Progenitor cell of endocrine pancreas (in vitro differentiated cells): Measurements from ENCODE around the gene NOTCH1. TPM values are rescaled to one million over a fixed set of nuclear protein-coding genes. Genes with fewer than 3 reads are reported as not detected.
A peak's percentile ranks its signal among the peaks of the same experiment; 100 is the strongest.

Experiments used
- DNase-seq: peaks from one replicate; pipeline ENCODE4 v3.0.0; 2021; ENCODE audit warnings: low spot score; ENCODE audit not compliant: unreplicated experiment
- H3K27ac Mint-ChIP-seq: 2 replicates; pipeline ENCODE4 v1.8.0; 2021; ENCODE audit warnings: mild to moderate bottlenecking, moderate library complexity, mixed read lengths
- H3K27me3 Mint-ChIP-seq: 2 replicates; pipeline ENCODE4 v1.8.0; 2021; ENCODE audit warnings: mixed read lengths
- H3K36me3 Mint-ChIP-seq: 2 replicates; pipeline ENCODE4 v1.8.0; 2022; ENCODE audit warnings: mixed read lengths; ENCODE audit not compliant: insufficient read depth
- H3K4me1 Mint-ChIP-seq: 2 replicates; pipeline ENCODE4 v1.8.0; 2021; ENCODE audit warnings: low read depth, mixed read lengths
- H3K4me3 Mint-ChIP-seq: 2 replicates; pipeline ENCODE4 v1.8.0; 2021; ENCODE audit warnings: low read depth, mild to moderate bottlenecking, moderate library complexity, mixed read lengths
- H3K9me3 Mint-ChIP-seq: 2 replicates; pipeline ENCODE4 v1.8.0; 2021; ENCODE audit warnings: low read depth, mixed read lengths
- CTCF ChIP-seq: fragments of 200-600 bp; sonication (generic); IDR thresholded peaks from one replicate; pipeline ENCODE4 v1.5.0; 2021; ENCODE audit warnings: antibody characterized with exemption, mild to moderate bottlenecking; ENCODE audit not compliant: unreplicated experiment
- total RNA-seq: library from RNA; stranded (reverse); gene quantifications from 2 replicates; pipeline ENCODE4 v1.2.1, GENCODE V29; 2021

The NOTCH1 gene
- total RNA-seq, 1 donor from 2014 or later: 130 TPM

GRCh38 chr9:136482046-136482792 is 63.6 kb downstream of the NOTCH1 start:
- peak overlapping the region; percentile 93 for H3K27ac Mint-ChIP-seq
- no peak for TF ChIP-seq CTCF
- peaks cover 3% of the 10 kb centered on the region for H3K27me3 Mint-ChIP-seq
- H3K9me3 Mint-ChIP-seq: no peaks in the 10 kb centered on the region
- peaks cover 25% of the 10 kb centered on the region for H3K4me1 Mint-ChIP-seq
- no peak for DNase-seq
- H3K4me3 Mint-ChIP-seq: peak overlapping the region; percentile 96
- peaks cover 1% of the 10 kb centered on the region for H3K36me3 Mint-ChIP-seq

- Mint-ChIP-seq H3K27me3 (no peaks in the 10 kb centered on the region), H3K36me3 (peaks cover 1% of the 10 kb centered on the region), H3K9me3 (no peaks in the 10 kb centered on the region), H3K4me1 (peaks cover 25% of the 10 kb centered on the region), H3K27ac (peak overlapping the region; percentile 93), H3K4me3 (peak overlapping the region; percentile 96)
- no peak for DNase-seq
- no peak for TF ChIP-seq CTCF
Measured at GRCh38 chr9:136481558-136481957, 64.3 kb downstream of the NOTCH1 start.

GRCh38 chr9:136476369-136477150 is 69.3 kb downstream of the NOTCH1 start:
- Mint-ChIP-seq H3K27me3 (no peaks in the 10 kb centered on the region), H3K9me3 (no peaks in the 10 kb centered on the region), H3K36me3 (peaks cover 3% of the 10 kb centered on the region), H3K4me3 (no peak overlapping the region), H3K4me1 (peaks cover 16% of the 10 kb centered on the region), H3K27ac (no peak overlapping the region)
- TF ChIP-seq CTCF: no peak
- DNase-seq: no peak

GRCh38 chr9:136474974-136475865 is 70.6 kb downstream of the NOTCH1 start:
- Mint-ChIP-seq H3K4me3 (no peak overlapping the region), H3K27ac (no peak overlapping the region), H3K4me1 (peaks cover 12% of the 10 kb centered on the region), H3K9me3 (no peaks in the 10 kb centered on the region), H3K36me3 (peaks cover 5% of the 10 kb centered on the region), H3K27me3 (no peaks in the 10 kb centered on the region)
- no peak for TF ChIP-seq CTCF
- no peak for DNase-seq

- DNase-seq: no peak
- H3K4me3 Mint-ChIP-seq: no peak overlapping the region
- H3K9me3 Mint-ChIP-seq: no peaks in the 10 kb centered on the region
- no peak for TF ChIP-seq CTCF
- no peaks in the 10 kb centered on the region for H3K27me3 Mint-ChIP-seq
- peaks cover 6% of the 10 kb centered on the region for H3K36me3 Mint-ChIP-seq
- H3K27ac Mint-ChIP-seq: no peak overlapping the region
- H3K4me1 Mint-ChIP-seq: peaks cover 7% of the 10 kb centered on the region
Measured at GRCh38 chr9:136474021-136474640, 71.7 kb downstream of the NOTCH1 start.
